IPS-20b (cell line): Measurements from ENCODE around the gene SLC7A6.

Experiments used
- H3K27ac ChIP-seq: one replicate; pipeline ENCODE4 v1.5.1; 2013; ENCODE audit warnings: low read length
- H3K27me3 ChIP-seq: 2 replicates; pipeline ENCODE4 v1.6.1; 2013; ENCODE audit warnings: mild to moderate bottlenecking, low read length, inconsistent platforms; ENCODE audit not compliant: insufficient read depth
- H3K36me3 ChIP-seq: 2 replicates; pipeline ENCODE4 v1.6.1; 2013; ENCODE audit warnings: low read depth, mild to moderate bottlenecking, inconsistent platforms, low read length, moderate library complexity; ENCODE audit not compliant: insufficient read depth
- H3K4me1 ChIP-seq: 2 replicates; pipeline ENCODE4 v1.6.1; 2013; ENCODE audit warnings: mild to moderate bottlenecking, control low read depth, inconsistent platforms, low read length, moderate library complexity; ENCODE audit not compliant: insufficient read depth
- H3K4me3 ChIP-seq: 2 replicates; pipeline ENCODE4 v1.5.1; 2013; ENCODE audit warnings: mild to moderate bottlenecking, low read length, inconsistent platforms
- H3K9ac ChIP-seq: 2 replicates; pipeline ENCODE4 v1.6.1; 2013; ENCODE audit warnings: low read depth, mild to moderate bottlenecking, inconsistent platforms, low read length, moderate library complexity
- H3K9me3 ChIP-seq: 2 replicates; pipeline ENCODE4 v1.6.1; 2013; ENCODE audit warnings: mild to moderate bottlenecking, low read depth, low read length, inconsistent platforms; ENCODE audit not compliant: insufficient read depth

Gene SLC7A6

DNA sequence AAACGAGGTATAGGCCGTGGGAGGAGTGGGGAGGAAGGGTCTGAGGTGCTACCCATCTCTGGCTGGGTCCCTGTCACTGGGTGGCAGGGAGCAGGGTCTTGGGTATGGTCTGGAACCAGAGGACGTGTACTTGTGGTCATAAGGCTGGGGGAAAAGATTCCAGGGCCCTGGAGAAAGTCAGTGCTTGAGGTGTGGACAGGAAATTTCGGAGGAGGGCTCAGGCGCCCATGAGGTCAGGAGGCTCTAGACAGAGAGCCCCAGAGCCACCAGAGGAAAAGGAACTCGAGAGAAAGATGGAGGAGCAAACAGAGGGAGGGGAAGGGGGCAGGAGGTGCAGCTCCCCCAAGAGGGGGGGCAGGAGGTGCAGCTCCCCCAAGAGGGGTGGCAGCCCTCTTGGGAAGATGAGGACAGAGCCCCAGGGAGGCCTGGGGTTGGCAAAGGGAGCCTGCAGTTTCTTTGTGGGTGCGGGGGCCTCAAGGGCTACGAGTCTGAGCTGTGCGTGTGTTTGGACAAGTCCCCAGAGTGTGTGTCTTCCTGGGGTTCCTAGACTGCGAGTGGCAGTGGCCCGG is 683 bp upstream of the SLC7A6 start:
- Histone ChIP-seq H3K36me3 (peaks cover 11% of the 10 kb centered on the region), H3K9me3 (no peaks in the 10 kb centered on the region), H3K9ac (peak overlapping the region; percentile 73), H3K27ac (no peak overlapping the region), H3K27me3 (peaks cover 19% of the 10 kb centered on the region), H3K4me1 (peaks cover 9% of the 10 kb centered on the region), H3K4me3 (peak overlapping the region; percentile 87; the same call in 1 of the 2 replicates)

DNA sequence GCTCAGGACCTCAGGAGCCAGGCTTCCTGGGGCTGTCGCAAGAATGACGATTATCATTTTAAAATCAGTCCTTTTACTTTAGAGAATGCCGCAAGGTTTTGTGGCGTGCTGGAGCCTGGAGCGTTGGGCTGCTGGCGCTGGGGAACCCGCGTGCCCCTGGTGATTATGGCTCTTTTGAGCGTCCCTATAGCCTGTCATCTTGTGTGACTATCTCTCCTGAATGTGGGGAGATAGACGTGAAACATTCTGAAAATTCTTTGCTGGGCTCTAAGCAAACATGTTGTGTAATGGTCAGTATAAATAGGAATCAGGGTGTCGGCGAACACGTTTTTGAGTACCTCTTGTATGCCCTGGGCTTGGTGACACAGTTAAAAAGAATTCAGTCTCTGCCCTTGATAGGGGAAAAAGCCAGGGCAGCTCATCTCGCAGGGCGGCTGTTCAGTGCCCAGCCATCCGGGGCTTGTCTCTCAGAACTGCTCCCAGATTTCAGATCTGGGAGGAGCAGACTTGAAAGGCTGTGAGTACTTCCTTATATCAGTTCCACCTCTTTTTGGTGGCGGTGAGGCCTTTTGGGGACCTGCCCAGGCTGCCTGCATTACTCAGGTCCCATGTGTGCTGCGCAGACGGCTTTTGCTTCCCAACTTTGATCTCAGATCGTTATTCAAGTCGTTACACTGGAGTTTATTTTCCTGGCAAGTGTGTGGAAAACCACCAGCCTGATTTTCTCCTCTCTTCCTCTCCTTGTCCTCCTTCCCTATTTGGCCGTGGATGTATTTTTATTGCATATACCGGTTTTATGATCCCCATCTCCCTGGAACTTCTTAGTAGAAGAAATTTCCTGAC is 973 bp downstream of the SLC7A6 start:
- peak overlapping the region; percentile 77 for H3K9ac ChIP-seq
- no peak overlapping the region for H3K27ac ChIP-seq
- no peaks in the 10 kb centered on the region for H3K9me3 ChIP-seq
- peaks cover 9% of the 10 kb centered on the region for H3K4me1 ChIP-seq
- no peaks in the 10 kb centered on the region for H3K36me3 ChIP-seq
- peak overlapping the region; percentile 87 for H3K4me3 ChIP-seq
- peaks cover 19% of the 10 kb centered on the region for H3K27me3 ChIP-seq

DNA sequence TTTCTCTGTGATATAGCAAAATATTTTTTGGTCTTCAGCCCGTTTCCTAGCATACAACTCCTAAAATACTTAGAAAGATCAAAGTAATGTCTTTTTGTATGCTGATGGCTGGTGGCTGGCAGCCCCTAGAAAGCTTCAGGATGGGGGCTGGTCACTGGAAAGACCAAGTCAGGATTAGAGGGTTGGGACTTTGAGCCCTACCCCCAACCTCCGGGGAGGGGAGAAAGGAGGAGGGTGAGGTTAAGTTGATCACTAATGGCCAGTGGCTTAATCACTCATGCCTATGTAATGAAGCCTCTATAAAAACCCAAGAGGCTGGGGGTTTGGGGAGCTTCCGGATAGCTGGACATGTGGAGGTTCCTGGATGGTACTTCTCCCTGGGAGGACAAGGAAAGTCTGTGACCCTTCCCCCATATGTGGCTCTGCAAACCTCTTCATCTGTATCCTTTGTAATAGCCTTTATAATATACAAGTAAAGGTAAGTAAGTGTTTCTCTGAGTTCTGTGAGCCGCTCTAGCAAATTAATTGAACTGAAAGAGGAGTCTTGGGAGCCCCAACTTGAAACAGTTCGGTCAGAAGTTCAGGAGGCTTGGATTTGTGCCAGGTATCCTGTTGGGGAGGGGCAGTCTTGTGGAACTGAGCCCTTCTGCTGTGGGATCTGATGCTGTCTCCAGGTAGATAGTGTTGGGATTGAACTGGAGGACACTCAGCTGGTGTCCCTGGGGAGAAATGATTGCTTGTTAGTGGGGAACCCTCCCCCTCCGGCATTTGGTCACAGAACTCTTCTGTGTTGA is 3.5 kb downstream of the SLC7A6 start:
- peak overlapping the region; percentile 50; the same call in 1 of the 2 replicates for H3K9ac ChIP-seq
- peaks cover 19% of the 10 kb centered on the region for H3K27me3 ChIP-seq
- peak overlapping the region; percentile 8 for H3K27ac ChIP-seq
- no peaks in the 10 kb centered on the region for H3K9me3 ChIP-seq
- H3K4me1 ChIP-seq = peaks cover 9% of the 10 kb centered on the region
- peak overlapping the region; percentile 54 for H3K4me3 ChIP-seq
- H3K36me3 ChIP-seq = 0 out of 2 replicates have a peak, but pooled peaks cover 3% of the 10 kb centered on the region

DNA sequence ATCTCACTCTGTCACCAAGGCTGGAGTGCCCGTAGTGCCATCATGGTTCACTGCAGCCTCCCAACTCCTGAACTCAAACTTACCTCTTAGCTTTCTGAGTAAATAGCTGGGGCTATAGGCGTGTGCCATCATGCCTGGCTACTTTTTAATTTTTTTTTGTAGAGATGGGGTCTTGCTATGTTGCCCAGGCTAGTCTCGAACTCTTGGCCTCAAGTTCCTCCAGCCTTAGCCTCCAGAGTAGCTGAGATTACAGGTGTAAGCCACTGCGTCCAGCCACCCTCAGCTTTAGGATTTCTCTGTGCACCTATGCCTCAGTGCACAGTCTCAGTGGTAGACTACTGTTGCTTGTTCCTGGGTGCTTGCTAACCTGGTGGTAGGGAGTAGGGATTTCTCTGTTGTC is 5.5 kb downstream of the SLC7A6 start:
- Histone ChIP-seq H3K27me3 (peaks cover 11% of the 10 kb centered on the region), H3K9ac (no peak overlapping the region), H3K9me3 (no peaks in the 10 kb centered on the region), H3K4me3 (no peak overlapping the region), H3K27ac (no peak overlapping the region), H3K4me1 (peaks cover 9% of the 10 kb centered on the region), H3K36me3 (peaks cover 12% of the 10 kb centered on the region; the same call in 1 of the 2 replicates)

DNA sequence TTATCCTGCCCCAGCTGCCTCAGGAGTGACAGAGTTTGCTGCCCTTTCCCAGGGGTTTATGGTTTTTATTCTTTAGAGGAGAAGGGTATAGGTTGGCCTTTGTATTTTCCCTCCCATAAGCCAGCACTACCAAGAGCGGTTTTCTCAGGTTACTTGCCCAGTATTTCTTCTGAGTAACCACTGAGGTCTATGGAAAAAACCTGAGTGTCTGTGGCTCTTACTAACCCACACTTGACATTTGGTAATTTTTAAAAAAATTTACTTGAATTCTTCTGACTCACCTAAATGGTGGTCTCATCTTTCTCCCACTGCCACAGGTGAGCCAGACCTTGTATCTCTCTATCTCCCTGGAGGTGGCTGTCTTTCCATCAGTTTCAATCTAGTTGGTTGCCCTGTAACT is 6.0 kb downstream of the SLC7A6 start:
- Histone ChIP-seq H3K4me1 (peaks cover 9% of the 10 kb centered on the region), H3K4me3 (no peak overlapping the region), H3K27ac (no peak overlapping the region), H3K9me3 (no peaks in the 10 kb centered on the region), H3K9ac (no peak overlapping the region), H3K27me3 (peaks cover 5% of the 10 kb centered on the region), H3K36me3 (peaks cover 14% of the 10 kb centered on the region; the same call in 1 of the 2 replicates)

DNA sequence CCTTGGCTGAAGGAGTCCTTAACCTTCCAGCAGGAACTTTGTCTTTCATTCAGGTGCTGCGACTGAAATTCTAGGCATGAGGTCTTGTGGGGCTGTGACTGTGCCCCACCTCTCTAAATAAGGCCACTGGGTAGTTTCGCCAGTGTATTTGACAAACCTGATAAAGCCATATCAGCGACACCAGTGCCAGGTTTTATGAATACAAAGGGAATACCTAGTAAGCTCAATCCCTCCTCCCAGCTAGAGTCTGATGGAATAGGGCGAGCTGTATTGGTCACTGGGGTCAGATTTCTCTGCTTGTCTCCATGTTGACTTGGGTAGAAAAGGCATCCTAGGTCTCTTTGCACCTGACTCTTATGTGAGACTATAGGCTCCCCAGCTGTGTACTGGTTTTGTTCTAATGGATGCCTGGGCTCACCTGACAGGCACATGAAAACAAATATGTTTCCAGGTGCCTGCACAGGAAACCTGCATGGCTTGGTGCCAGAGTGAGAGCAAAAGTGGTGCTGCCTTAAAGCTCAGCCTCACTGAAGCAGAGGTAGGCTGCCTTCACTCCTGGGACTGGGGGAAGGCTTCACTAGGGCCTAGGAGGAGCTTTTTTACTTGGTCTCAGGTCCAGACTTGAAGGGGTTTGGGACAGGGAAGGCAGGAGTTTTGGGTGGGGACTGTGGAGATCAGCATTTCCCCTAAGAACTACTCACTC is 8.3 kb downstream of the SLC7A6 start:
- no peaks in the 10 kb centered on the region for H3K27me3 ChIP-seq
- peaks cover 14% of the 10 kb centered on the region; the same call in 1 of the 2 replicates for H3K36me3 ChIP-seq
- no peak overlapping the region for H3K27ac ChIP-seq
- peaks cover 7% of the 10 kb centered on the region for H3K4me1 ChIP-seq
- H3K4me3 ChIP-seq = no peak overlapping the region
- H3K9ac ChIP-seq = no peak overlapping the region
- H3K9me3 ChIP-seq = no peaks in the 10 kb centered on the region

DNA sequence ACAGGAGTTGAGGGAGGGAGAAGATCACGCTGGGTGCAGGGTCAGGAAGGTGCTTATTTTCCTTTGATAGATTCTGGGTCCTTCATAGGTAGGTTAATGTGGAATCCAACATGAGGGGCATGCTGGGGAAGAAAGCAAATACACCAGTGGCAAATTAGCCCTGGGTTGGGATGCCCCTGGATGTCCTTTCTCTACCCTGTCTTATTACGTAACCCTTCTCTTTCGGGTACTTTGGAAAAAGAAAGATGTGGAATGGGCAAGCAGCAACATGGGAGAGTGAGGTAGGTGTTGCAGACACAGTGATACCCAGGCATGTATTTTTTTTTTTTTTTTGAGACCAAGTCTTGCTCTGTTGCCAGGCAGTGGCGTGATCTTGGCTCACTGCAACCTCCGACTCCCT is 9.1 kb downstream of the SLC7A6 start:
- Histone ChIP-seq H3K9ac (no peak overlapping the region), H3K27ac (no peak overlapping the region), H3K4me3 (no peak overlapping the region), H3K36me3 (peaks cover 14% of the 10 kb centered on the region; the same call in 1 of the 2 replicates), H3K9me3 (no peaks in the 10 kb centered on the region), H3K4me1 (no peaks in the 10 kb centered on the region), H3K27me3 (no peaks in the 10 kb centered on the region)

DNA sequence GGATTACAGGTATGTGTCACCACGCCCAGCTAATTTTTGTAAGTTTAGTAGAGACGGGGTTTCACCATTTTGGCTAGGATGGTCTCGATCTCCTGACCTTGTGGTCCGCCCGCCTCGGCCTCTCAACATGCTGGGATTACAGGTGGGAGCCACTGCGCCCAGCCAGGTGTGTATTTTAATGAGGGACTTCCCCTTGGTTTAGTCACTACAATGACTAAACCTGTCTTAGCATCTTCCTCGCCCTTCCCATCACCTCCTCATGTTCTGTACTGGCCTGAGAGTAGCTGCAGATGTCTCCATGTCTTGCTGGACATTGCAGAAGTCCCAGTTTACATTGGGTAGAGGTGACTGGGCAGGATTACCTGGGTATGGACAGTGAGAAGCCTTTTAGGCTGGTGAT is 9.6 kb downstream of the SLC7A6 start:
- no peaks in the 10 kb centered on the region for H3K9me3 ChIP-seq
- no peaks in the 10 kb centered on the region for H3K27me3 ChIP-seq
- no peak overlapping the region for H3K27ac ChIP-seq
- no peak overlapping the region for H3K9ac ChIP-seq
- no peak overlapping the region for H3K4me3 ChIP-seq
- H3K36me3 ChIP-seq = peaks cover 14% of the 10 kb centered on the region; the same call in 1 of the 2 replicates
- H3K4me1 ChIP-seq = no peaks in the 10 kb centered on the region

DNA sequence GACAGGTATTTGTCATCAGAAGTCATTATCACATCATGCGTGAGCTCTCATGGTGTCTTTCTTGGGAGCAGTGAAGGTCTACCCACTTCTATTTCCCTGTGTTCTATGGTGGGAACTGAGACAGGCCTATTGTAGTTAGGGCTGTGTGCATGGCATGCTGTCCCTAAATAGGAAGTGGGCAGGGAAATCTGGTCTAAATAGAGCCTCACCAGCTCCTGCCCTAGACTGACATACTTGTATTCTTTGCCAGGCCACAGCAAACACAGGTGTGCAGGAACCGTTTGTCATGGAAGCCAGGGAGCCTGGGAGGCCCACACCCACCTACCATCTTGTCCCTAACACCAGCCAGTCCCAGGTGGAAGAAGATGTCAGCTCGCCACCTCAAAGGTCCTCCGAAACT is 10.1 kb downstream of the SLC7A6 start:
- Histone ChIP-seq H3K9ac (no peak overlapping the region), H3K27me3 (no peaks in the 10 kb centered on the region), H3K9me3 (no peaks in the 10 kb centered on the region), H3K4me3 (no peak overlapping the region), H3K4me1 (no peaks in the 10 kb centered on the region), H3K27ac (no peak overlapping the region), H3K36me3 (peaks cover 14% of the 10 kb centered on the region; the same call in 1 of the 2 replicates)

DNA sequence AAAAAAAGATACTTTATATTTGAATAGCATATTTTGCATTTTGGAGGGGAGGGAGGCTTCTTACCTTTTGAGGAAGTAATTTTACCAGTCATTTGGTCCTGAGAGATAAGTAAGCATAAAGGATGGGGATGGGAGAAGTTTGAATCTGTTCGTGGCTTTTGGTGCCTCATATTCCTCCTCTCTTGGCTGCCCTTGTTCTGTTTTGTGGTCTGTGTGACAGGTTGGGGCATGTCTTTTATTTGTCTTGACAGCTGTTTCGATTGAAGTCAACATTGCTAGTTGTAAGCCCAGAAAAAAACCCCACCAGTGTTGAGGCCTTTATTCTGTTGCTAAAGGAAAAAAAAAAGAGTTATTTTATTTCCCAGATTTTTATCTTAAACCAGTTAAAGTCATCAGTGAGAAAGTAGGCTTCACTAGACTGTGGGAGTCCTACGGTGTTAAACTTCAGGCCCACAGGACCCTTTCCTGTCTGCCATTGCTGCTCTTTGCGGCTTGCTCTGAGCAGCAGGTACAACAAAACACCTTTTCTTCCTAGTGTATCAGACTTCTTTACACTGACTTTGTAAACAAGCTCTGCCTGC is 11.4 kb downstream of the SLC7A6 start:
- H3K4me3 ChIP-seq = no peak overlapping the region

DNA sequence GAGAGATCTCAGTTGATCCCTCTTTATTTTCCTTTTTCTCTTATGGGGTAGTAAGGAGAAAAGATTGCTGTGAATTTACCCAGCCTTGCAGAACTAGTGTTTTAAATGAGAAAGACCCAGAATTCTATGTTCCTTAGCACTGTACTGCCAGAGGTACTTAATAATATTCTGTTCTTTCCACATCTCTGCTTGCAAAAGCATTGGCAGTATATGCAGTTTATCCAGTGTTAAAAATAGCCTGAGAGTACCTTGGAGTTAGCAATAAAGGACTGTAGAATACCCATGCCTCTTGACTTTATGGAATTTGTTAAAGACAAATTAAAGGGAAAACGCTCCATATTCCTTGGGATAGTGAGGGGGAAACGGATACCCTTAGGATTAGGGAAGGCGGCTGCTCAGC is 11.9 kb downstream of the SLC7A6 start:
- Histone ChIP-seq H3K36me3 (peaks cover 16% of the 10 kb centered on the region; the same call in 1 of the 2 replicates), H3K4me1 (no peaks in the 10 kb centered on the region), H3K4me3 (no peak overlapping the region), H3K9ac (no peak overlapping the region), H3K27me3 (no peaks in the 10 kb centered on the region), H3K9me3 (no peaks in the 10 kb centered on the region), H3K27ac (no peak overlapping the region)

More for the DNA sequence above, 11.4 kb downstream of the SLC7A6 start:
- Histone ChIP-seq H3K9ac (no peak overlapping the region), H3K36me3 (peaks cover 14% of the 10 kb centered on the region; the same call in 1 of the 2 replicates), H3K27me3 (no peaks in the 10 kb centered on the region), H3K9me3 (no peaks in the 10 kb centered on the region), H3K4me1 (no peaks in the 10 kb centered on the region), H3K27ac (no peak overlapping the region)
